ENCODE measurements around the gene MPST.

Gene MPST

DNA sequence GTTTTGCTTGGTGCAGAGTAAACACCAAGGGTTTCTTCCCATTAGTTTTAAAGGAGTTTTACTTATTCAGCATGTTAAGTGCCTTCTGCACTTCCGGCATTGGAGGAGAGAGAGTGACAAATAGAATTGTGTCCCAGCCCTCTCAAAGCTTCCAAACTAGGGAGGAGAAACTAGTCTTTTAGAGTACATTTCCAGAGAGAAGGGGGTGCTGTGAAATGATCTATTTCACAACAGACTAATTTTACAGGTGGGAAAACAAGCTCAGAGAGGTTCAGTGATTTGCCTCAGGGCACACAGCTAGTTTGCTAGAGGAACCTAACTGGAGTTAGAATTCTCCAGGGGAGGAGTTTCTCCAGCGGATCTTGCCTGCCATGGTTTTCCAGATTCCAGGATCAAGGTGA lies 12.6 kb downstream of the MPST start:
- H3K27me3 ChIP-seq (ENCODE audit: insufficient read depth, low read length, poor library complexity, severe bottlenecking) = no peaks in the 10 kb centered on the region
- H3K4me2 ChIP-seq (ENCODE audit: low read depth, low read length, poor library complexity, severe bottlenecking) = no peak overlapping the region
- no peaks in the 10 kb centered on the region for H3F3A ChIP-seq (ENCODE audit: low read depth)
- H3K36me3 ChIP-seq (ENCODE audit: insufficient read depth, low read length) = peaks cover 24% of the 10 kb centered on the region; the same call in 1 of the 2 replicates
- H3K4me1 ChIP-seq (ENCODE audit: insufficient read depth, low read length, poor library complexity, severe bottlenecking) = no peaks in the 10 kb centered on the region
- no peak overlapping the region for H2AFZ ChIP-seq (ENCODE audit: low read length)
- H3K9me2 ChIP-seq (replicated peaks; ENCODE audit: low read depth, low read length) = no peaks in the 10 kb centered on the region
- no peak overlapping the region for H3K4me3 ChIP-seq (ENCODE audit: low read length, poor library complexity, severe bottlenecking)
- TF ChIP-seq EZH2phosphoT487 (IDR thresholded peaks at IDR 0.05; ENCODE audit: borderline replicate concordance) = no peak
- TF ChIP-seq, protein P1, sequence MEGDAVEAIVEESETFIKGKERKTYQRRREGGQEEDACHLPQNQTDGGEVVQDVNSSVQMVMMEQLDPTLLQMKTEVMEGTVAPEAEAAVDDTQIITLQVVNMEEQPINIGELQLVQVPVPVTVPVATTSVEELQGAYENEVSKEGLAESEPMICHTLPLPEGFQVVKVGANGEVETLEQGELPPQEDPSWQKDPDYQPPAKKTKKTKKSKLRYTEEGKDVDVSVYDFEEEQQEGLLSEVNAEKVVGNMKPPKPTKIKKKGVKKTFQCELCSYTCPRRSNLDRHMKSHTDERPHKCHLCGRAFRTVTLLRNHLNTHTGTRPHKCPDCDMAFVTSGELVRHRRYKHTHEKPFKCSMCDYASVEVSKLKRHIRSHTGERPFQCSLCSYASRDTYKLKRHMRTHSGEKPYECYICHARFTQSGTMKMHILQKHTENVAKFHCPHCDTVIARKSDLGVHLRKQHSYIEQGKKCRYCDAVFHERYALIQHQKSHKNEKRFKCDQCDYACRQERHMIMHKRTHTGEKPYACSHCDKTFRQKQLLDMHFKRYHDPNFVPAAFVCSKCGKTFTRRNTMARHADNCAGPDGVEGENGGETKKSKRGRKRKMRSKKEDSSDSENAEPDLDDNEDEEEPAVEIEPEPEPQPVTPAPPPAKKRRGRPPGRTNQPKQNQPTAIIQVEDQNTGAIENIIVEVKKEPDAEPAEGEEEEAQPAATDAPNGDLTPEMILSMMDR (conservative IDR thresholded peaks at IDR 0.05; ENCODE audit: low read length) = no peak
- H3K79me2 ChIP-seq (ENCODE audit: insufficient read depth, low read length) = no peaks in the 10 kb centered on the region
- H3K9me3 ChIP-seq (ENCODE audit: insufficient read depth, low read depth, low read length) = no peaks in the 10 kb centered on the region
- no peak overlapping the region for H3K9ac ChIP-seq (ENCODE audit: low read depth, low read length, poor library complexity, severe bottlenecking)
- peaks cover 5% of the 10 kb centered on the region for H4K20me1 ChIP-seq (ENCODE audit: insufficient read depth, low read length, poor library complexity, severe bottlenecking)

DNA sequence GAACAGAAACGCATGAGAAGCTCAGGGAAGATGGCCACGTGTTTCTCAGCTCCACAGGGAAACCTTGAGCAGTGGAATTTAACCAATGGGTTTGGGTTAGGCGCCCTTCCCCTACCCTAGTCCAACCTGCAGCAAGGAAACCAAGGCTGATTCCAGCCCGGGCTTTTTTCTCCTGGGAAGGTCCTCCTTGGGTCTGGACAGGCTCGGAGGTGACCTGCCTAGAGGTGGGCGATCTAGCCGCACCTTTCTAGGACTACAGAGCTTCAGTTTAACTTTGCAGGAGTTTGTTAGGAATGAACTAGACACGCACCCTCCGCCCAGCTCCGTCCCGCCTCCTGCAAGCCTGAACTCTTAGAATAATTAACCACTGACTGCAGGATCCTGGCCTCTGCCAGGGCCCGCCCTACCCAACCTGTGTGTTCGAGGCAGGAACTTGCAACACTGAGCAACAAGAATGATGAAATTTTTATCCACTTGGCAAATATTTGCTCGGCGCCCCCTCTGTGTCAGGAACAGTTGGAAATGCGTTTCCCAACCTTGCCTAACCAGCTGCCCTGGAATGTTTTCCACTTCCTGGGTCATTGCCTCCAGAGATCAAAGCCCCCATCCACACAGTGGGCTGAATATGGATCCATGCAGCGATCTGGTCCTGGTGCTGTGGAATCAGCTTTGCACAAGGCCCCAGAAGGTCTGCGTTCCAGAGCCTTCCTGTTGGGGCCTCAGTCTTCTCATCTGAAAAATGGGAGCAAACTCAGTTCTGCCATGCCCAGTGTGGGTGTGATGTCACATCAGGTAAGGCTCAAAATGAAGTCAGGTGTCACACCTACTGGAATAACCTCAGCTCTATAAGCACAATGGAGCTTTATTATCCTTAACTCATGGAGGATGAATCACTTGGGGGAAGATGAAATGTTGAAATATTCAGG lies 13.3 kb downstream of the MPST start:
- TF ChIP-seq, protein P1 (conservative IDR thresholded peaks at IDR 0.05; ENCODE audit: low read length) = no peak
- TF ChIP-seq EZH2phosphoT487 (IDR thresholded peaks at IDR 0.05; ENCODE audit: borderline replicate concordance) = no peak
- Histone ChIP-seq H3F3A (ENCODE audit: low read depth) (no peaks in the 10 kb centered on the region), H3K9me3 (ENCODE audit: insufficient read depth, low read depth, low read length) (no peaks in the 10 kb centered on the region), H4K20me1 (ENCODE audit: insufficient read depth, low read length, poor library complexity, severe bottlenecking) (peaks cover under 1% of the 10 kb centered on the region), H3K4me3 (ENCODE audit: low read length, poor library complexity, severe bottlenecking) (no peak overlapping the region), H3K79me2 (ENCODE audit: insufficient read depth, low read length) (no peaks in the 10 kb centered on the region), H2AFZ (ENCODE audit: low read length) (no peak overlapping the region), H3K4me2 (ENCODE audit: low read depth, low read length, poor library complexity, severe bottlenecking) (no peak overlapping the region), H3K27me3 (ENCODE audit: insufficient read depth, low read length, poor library complexity, severe bottlenecking) (no peaks in the 10 kb centered on the region), H3K9me2 (replicated peaks; ENCODE audit: low read depth, low read length) (no peaks in the 10 kb centered on the region), H3K36me3 (ENCODE audit: insufficient read depth, low read length) (peaks cover 17% of the 10 kb centered on the region; the same call in 1 of the 2 replicates), H3K9ac (ENCODE audit: low read depth, low read length, poor library complexity, severe bottlenecking) (no peak overlapping the region), H3K4me1 (ENCODE audit: insufficient read depth, low read length, poor library complexity, severe bottlenecking) (no peaks in the 10 kb centered on the region)

DNA sequence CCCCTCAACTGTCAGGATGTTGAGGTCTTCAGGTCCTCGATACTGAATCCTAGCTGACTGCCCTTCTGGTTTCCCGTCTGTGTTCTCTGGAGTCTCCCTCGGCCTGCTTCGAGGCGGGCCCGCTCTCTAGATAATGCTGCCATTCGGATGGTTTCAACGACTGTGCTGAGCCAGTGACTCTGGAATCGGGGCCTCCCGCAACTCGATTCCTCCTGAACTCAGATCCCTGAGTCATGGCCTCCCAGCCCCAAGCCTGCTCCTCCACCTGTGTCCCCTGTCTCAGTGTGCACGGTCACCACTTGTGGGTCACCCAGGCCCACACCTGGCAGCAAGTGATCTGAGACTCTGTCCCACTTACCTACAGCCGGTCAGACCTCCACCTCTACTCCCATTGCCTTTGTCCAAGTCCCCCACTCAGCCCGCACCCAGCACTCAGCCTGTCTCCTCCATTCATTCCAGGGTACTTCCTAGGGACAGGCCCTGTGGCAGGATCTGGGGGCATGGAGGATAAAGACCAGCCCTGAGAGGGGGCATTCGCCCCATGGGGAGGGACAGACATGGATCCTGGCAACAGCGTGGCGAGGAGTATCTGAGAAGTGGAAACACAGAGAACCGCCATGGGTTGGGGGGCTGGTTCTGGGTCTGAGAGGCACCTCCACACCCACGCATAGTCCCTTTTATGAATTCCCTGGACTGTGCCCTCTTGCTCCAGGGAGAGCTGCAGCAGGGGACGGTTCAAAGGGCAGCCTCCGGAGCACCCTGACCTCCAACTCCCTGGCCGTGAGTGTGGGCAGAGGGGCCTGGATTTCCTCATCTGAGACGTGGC lies 14.3 kb downstream of the MPST start:
- H3K4me3 ChIP-seq (ENCODE audit: low read length, poor library complexity, severe bottlenecking) = no peak overlapping the region
- H3K27me3 ChIP-seq (ENCODE audit: insufficient read depth, low read length, poor library complexity, severe bottlenecking) = no peaks in the 10 kb centered on the region
- no peaks in the 10 kb centered on the region for H3K9me2 ChIP-seq (replicated peaks; ENCODE audit: low read depth, low read length)
- H2AFZ ChIP-seq (ENCODE audit: low read length) = no peak overlapping the region
- H3K36me3 ChIP-seq (ENCODE audit: insufficient read depth, low read length) = peaks cover 14% of the 10 kb centered on the region; the same call in 1 of the 2 replicates
- no peaks in the 10 kb centered on the region for H4K20me1 ChIP-seq (ENCODE audit: insufficient read depth, low read length, poor library complexity, severe bottlenecking)
- TF ChIP-seq, protein P1 (conservative IDR thresholded peaks at IDR 0.05; ENCODE audit: low read length) = no peak
- TF ChIP-seq EZH2phosphoT487 (IDR thresholded peaks at IDR 0.05; ENCODE audit: borderline replicate concordance) = no peak
- no peaks in the 10 kb centered on the region for H3K79me2 ChIP-seq (ENCODE audit: insufficient read depth, low read length)
- no peaks in the 10 kb centered on the region for H3K4me1 ChIP-seq (ENCODE audit: insufficient read depth, low read length, poor library complexity, severe bottlenecking)
- no peaks in the 10 kb centered on the region for H3F3A ChIP-seq (ENCODE audit: low read depth)
- H3K9ac ChIP-seq (ENCODE audit: low read depth, low read length, poor library complexity, severe bottlenecking) = no peak overlapping the region
- no peak overlapping the region for H3K4me2 ChIP-seq (ENCODE audit: low read depth, low read length, poor library complexity, severe bottlenecking)
- H3K9me3 ChIP-seq (ENCODE audit: insufficient read depth, low read depth, low read length) = no peaks in the 10 kb centered on the region

Data from Loucy (cell line).